Testis (tissue), 3 donors: ENCODE measurements around the gene BACH2. TPM values are rescaled to one million over a fixed set of nuclear protein-coding genes. Genes with fewer than 3 reads are reported as not detected.
"Not testable (repeated sequence)": the region's sequence is repeated elsewhere in the genome, so short reads cannot be mapped to it uniquely, and the experiment has no call there.

ENCODE experiments used
- DNase-seq: peaks from one replicate; pipeline ENCODE4 v3.0.0-alpha.2; 2019
- H3K27ac ChIP-seq, 2 donors: fragments of 200-600 bp; sonication (generic); one replicate each; pipeline ENCODE4 v1.5.1; 2019
- H3K27me3 ChIP-seq: fragments of 200-600 bp; sonication (generic); one replicate; pipeline ENCODE4 v1.5.1; 2019
- H3K36me3 ChIP-seq: fragments of 200-600 bp; sonication (generic); one replicate; pipeline ENCODE4 v1.5.1; 2017; ENCODE audit warnings: low read depth; ENCODE audit errors: missing control alignments
- H3K4me1 ChIP-seq: fragments of 200-600 bp; sonication (generic); one replicate; pipeline ENCODE4 v1.5.1; 2019
- H3K4me3 ChIP-seq, 2 donors: fragments of 200-600 bp; sonication (generic); one replicate each; pipeline ENCODE4 v1.5.1; 2017 to 2019
- H3K9me3 ChIP-seq: fragments of 200-600 bp; sonication (generic); one replicate; pipeline ENCODE4 v1.5.1; 2017
- POLR2A ChIP-seq: fragments of 450-650 bp; IDR thresholded peaks from one replicate; pipeline ENCODE4 v1.6.1; 2017; ENCODE audit warnings: antibody characterized with exemption, mild to moderate bottlenecking, moderate library complexity
- WGBS, 2 donors: methylation state at CpG; one replicate each; pipeline ENCODE4 v1.1.5; 2018; 5-methylcytosine and 5-hydroxymethylcytosine counted together
- intact Hi-C: fragments of 100-400 bp; cut with DNase I; formaldehyde crosslinking; loops from one replicate; pipeline ENCODE4 v1.15.1; 2023; ENCODE audit warnings: low total_unique reads
- polyA plus RNA-seq: library from polyadenylated mRNA; stranded (reverse); fragments of 350-450 nt; fragmentation: Illumina TruSeq; extraction: RNeasy Lipid Tissue Mini Kit (QIAGEN cat#74804); gene quantifications from one replicate; pipeline ENCODE4 v1.2.3, GENCODE V29; 2014; ENCODE audit warnings: low read depth, low replicate concordance; ENCODE audit not compliant: insufficient read depth
- total RNA-seq, 2 donors: library from RNA; depleted of rRNA; stranded (reverse); fragments of >200 nt; gene quantifications; one replicate each; pipeline ENCODE4 v1.2.3, GENCODE V29; 2016
- TF ChIP-seq, protein P1 (sequence below), 3 experiments: fragments of 450-650 bp in 2 of 3; fragments of 200-600 bp in 1 of 3; sonication (generic) in 1 of 3; IDR thresholded peaks; one replicate each; pipeline ENCODE4 v1.5.1; 2016 to 2019; ENCODE audit warnings: antibody characterized with exemption in 3 of 3, mild to moderate bottlenecking in 2 of 3, moderate library complexity in 1 of 3

Gene BACH2
- total and polyA plus RNA-seq, 3 donors from 2014 or later: 5.0 to 8.3 (median 6.5) TPM

DNA sequence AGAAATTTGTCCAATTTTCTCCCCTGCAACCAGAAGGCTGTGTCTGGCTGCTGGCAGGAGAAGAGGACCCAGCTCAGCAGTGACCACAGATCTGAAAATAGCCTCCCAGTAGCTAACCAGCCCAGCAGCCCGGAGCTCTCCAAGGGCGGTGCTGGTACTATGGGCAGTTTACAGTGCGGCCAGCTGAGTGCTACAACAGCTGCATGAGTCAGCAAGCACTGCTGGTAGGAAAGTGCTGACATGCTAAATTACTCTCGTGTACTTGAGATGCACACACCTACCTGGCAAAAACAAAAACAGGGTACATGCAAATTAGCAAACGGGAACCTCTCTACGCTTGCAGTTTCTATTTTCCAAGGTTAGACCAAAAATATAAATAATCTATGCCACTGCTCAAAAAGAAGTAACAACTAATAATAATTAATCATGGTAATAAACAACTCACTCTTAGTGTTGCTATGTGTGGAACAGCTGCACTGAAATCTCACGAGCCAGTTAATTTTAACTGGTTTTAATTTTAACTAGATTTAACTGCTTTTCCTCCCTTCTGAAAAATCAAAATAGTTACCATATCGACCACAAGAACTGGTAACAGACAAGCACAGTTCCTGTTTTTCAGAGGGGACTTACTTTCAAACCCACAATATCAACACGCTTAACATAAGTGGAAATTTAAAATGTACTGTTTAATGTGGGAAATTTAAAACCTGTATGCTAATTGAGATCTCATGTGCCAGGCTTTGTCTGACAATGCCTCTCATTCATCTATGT is 10.8 kb downstream of the BACH2 start:
- intact Hi-C loops: no loop called here
- no peaks in the 10 kb centered on the region for H3K4me1 ChIP-seq
- TF ChIP-seq, protein P1, sequence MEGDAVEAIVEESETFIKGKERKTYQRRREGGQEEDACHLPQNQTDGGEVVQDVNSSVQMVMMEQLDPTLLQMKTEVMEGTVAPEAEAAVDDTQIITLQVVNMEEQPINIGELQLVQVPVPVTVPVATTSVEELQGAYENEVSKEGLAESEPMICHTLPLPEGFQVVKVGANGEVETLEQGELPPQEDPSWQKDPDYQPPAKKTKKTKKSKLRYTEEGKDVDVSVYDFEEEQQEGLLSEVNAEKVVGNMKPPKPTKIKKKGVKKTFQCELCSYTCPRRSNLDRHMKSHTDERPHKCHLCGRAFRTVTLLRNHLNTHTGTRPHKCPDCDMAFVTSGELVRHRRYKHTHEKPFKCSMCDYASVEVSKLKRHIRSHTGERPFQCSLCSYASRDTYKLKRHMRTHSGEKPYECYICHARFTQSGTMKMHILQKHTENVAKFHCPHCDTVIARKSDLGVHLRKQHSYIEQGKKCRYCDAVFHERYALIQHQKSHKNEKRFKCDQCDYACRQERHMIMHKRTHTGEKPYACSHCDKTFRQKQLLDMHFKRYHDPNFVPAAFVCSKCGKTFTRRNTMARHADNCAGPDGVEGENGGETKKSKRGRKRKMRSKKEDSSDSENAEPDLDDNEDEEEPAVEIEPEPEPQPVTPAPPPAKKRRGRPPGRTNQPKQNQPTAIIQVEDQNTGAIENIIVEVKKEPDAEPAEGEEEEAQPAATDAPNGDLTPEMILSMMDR (IDR thresholded peaks at IDR 0.05): no peak
- no peak for TF ChIP-seq POLR2A
- H3K9me3 ChIP-seq: no peaks in the 10 kb centered on the region
- no peaks in the 10 kb centered on the region for H3K27me3 ChIP-seq
- H3K27ac ChIP-seq: no peak overlapping the region
- 47 to 53% methylated on average over 9 of the region's 9 CpGs for WGBS, 2 donors
- peak; percentile 72 for DNase-seq
- no peak overlapping the region for H3K4me3 ChIP-seq
- no peaks in the 10 kb centered on the region for H3K36me3 ChIP-seq

DNA sequence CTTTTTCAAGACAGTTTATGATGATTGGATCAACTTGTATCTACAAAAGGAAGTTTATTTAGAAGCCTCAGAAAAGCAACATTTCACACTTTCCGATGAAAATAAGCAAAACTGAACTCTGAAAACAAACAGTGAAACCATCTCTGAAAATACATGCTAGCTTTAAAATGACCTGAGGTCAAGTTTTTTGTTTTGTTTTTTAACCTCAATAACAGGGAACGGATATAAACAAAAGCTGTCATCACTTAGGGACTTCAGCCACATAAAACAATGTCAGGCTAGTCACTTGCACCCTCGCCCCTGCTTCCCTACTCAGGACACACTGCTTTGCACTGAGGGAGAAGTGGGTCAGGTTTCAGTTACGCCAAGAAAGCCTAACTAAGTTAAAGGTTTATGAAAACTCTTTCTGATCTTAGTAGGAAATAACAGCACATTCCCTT is 11.6 kb downstream of the BACH2 start:
- no peaks in the 10 kb centered on the region for H3K4me1 ChIP-seq
- H3K27me3 ChIP-seq: no peaks in the 10 kb centered on the region
- H3K9me3 ChIP-seq: no peaks in the 10 kb centered on the region
- intact Hi-C loops: no loop called here
- no peak overlapping the region for H3K4me3 ChIP-seq
- TF ChIP-seq, protein P1 (IDR thresholded peaks at IDR 0.05): no peak
- TF ChIP-seq POLR2A: no peak
- H3K36me3 ChIP-seq: no peaks in the 10 kb centered on the region
- DNase-seq: no peak
- no peak overlapping the region for H3K27ac ChIP-seq
- WGBS, 2 donors: 42 to 50% methylated on average over 4 of the region's 4 CpGs

DNA sequence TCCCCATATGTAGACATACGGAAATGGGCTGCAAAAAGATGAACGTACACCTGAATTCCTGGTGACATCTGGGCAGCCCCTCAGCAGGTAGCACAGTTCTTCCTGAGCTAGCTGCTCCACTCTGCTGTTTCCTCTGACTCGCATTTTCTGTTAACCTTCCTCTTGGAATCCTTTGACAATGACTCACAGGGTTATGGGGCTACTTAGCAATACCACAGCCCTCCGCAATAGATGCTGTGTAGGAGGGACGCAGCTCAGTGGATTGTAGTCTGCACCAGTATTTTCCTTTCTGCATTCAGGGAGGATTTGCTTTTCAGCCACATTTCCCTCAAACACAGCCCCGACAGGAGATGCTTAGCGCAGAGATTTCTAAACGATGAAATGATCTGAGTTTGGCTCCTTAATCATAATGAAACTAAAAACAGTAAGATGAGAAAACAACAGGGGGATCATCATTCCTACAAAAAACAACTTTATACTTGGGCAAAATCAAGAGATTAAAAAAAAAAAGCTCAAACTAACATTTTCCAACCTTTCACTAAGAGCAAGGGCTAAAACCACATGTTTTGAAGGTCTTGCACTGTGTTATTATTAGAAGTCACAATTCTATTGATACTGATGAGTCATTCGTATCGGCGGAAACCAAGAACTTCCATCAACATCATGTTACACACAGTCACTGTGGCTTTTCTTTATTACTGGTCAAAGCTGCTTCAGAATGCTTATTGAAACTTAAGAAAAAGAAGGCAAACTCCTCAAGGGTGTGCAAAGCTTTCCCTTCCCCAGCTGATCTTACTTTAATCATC is 12.2 kb downstream of the BACH2 start:
- Histone ChIP-seq H3K27me3 (no peaks in the 10 kb centered on the region), H3K4me1 (no peaks in the 10 kb centered on the region), H3K9me3 (no peaks in the 10 kb centered on the region), H3K4me3 (no peak overlapping the region), H3K27ac (peak overlapping the region in 1 of 2 donors; percentile 2), H3K36me3 (no peaks in the 10 kb centered on the region)
- DNase-seq: peak; percentile 16
- TF ChIP-seq, protein P1 (IDR thresholded peaks at IDR 0.05): no peak
- TF ChIP-seq POLR2A: no peak
- intact Hi-C loops: no loop called here
- WGBS, 2 donors: 42 to 46% methylated on average over 11 of the region's 11 CpGs

DNA sequence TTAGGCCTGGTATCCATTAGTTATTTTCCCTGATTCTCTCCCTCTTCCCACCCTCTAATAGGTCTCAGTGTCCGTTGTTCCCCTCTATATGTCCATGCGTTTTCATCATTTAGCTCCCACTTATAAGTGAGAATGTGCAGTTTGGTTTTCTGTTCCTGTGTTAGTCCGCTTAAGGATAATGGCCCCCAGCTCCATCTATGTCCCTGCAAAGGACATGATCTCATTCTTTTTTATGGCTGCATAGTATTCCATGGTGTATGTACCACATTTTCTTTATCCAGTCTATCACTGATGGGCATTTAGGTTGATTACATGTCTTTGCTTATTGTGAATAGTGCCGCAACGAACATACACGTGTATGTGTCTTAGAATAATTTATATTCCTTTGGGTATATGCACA is 14.4 kb downstream of the BACH2 start:
- H3K9me3 ChIP-seq, H3K4me1 ChIP-seq, DNase-seq, H3K27ac ChIP-seq, intact Hi-C loops, H3K27me3 ChIP-seq, H3K4me3 ChIP-seq, H3K36me3 ChIP-seq: not testable (repeated sequence)
- 95% methylated on average over 6 of the region's 6 CpGs for WGBS, 2 donors

- H3K27ac ChIP-seq: no peak overlapping the region
- H3K4me1 ChIP-seq: no peaks in the 10 kb centered on the region
- no peaks in the 10 kb centered on the region for H3K9me3 ChIP-seq
- H3K4me3 ChIP-seq: no peak overlapping the region
- DNase-seq: no peak
- intact Hi-C loops: no loop called here
- H3K36me3 ChIP-seq: no peaks in the 10 kb centered on the region
- WGBS, 2 donors: 87 to 92% methylated on average over 4 of the region's 4 CpGs
- no peaks in the 10 kb centered on the region for H3K27me3 ChIP-seq
- no peak for TF ChIP-seq POLR2A
- TF ChIP-seq, protein P1 (IDR thresholded peaks at IDR 0.05): no peak
Measured at GRCh38 chr6:90278129-90278528, 18.5 kb downstream of the BACH2 start.
